ENCODE data around the gene RASAL2.

The RASAL2 gene

GRCh38 chr1:178434360-178434759 lies 340.5 kb downstream of the RASAL2 start:
- no peak overlapping the region for H2AFZ ChIP-seq (ENCODE audit: low read depth, low read length, severe bottlenecking)
- H3K27me3 ChIP-seq (ENCODE audit: low read length): no peaks in the 10 kb centered on the region
- H3K4me3 ChIP-seq (ENCODE audit: insufficient read depth, low read length, poor library complexity, severe bottlenecking): no peak overlapping the region
- H3K9ac ChIP-seq (ENCODE audit: low read length): no peak overlapping the region
- TF ChIP-seq CTCF (IDR thresholded peaks at IDR 0.05; ENCODE audit: insufficient read depth, low read length, poor library complexity, severe bottlenecking) (no peak), EZH2phosphoT487 (conservative IDR thresholded peaks at IDR 0.05; ENCODE audit: low read length) (no peak)
- no peaks in the 10 kb centered on the region for H3K36me3 ChIP-seq (ENCODE audit: low read length)
- H3K9me3 ChIP-seq (ENCODE audit: insufficient read depth, low read length): no peaks in the 10 kb centered on the region
- H3K9me2 ChIP-seq (replicated peaks; ENCODE audit: insufficient read depth, low read length): no peaks in the 10 kb centered on the region
- H3K27ac ChIP-seq (ENCODE audit: low read depth, low read length): no peak overlapping the region
- no peaks in the 10 kb centered on the region for H3F3A ChIP-seq (ENCODE audit: insufficient read depth)
- no peaks in the 10 kb centered on the region for H3K79me2 ChIP-seq (ENCODE audit: insufficient read depth, low read length)
- H3K4me2 ChIP-seq (ENCODE audit: low read depth, low read length, poor library complexity, severe bottlenecking): no peak overlapping the region
- no peaks in the 10 kb centered on the region for H4K20me1 ChIP-seq (ENCODE audit: low read depth, low read length)

GRCh38 chr1:178434899-178435435 lies 341.1 kb downstream of the RASAL2 start:
- Histone ChIP-seq H3K9me3 (ENCODE audit: insufficient read depth, low read length) (no peaks in the 10 kb centered on the region), H3K9ac (ENCODE audit: low read length) (no peak overlapping the region), H3K9me2 (replicated peaks; ENCODE audit: insufficient read depth, low read length) (no peaks in the 10 kb centered on the region), H3K27ac (ENCODE audit: low read depth, low read length) (no peak overlapping the region), H3K79me2 (ENCODE audit: insufficient read depth, low read length) (no peaks in the 10 kb centered on the region), H3K36me3 (ENCODE audit: low read length) (no peaks in the 10 kb centered on the region), H3F3A (ENCODE audit: insufficient read depth) (no peaks in the 10 kb centered on the region), H3K4me2 (ENCODE audit: low read depth, low read length, poor library complexity, severe bottlenecking) (no peak overlapping the region), H2AFZ (ENCODE audit: low read depth, low read length, severe bottlenecking) (no peak overlapping the region), H3K4me3 (ENCODE audit: insufficient read depth, low read length, poor library complexity, severe bottlenecking) (no peak overlapping the region), H4K20me1 (ENCODE audit: low read depth, low read length) (no peaks in the 10 kb centered on the region), H3K27me3 (ENCODE audit: low read length) (no peaks in the 10 kb centered on the region)
- TF ChIP-seq CTCF (IDR thresholded peaks at IDR 0.05; ENCODE audit: insufficient read depth, low read length, poor library complexity, severe bottlenecking) (no peak), EZH2phosphoT487 (conservative IDR thresholded peaks at IDR 0.05; ENCODE audit: low read length) (no peak)

- no peaks in the 10 kb centered on the region for H3K9me3 ChIP-seq (ENCODE audit: insufficient read depth, low read length)
- no peaks in the 10 kb centered on the region for H3K79me2 ChIP-seq (ENCODE audit: insufficient read depth, low read length)
- H3K4me2 ChIP-seq (ENCODE audit: low read depth, low read length, poor library complexity, severe bottlenecking): no peak overlapping the region
- H4K20me1 ChIP-seq (ENCODE audit: low read depth, low read length): no peaks in the 10 kb centered on the region
- H3K36me3 ChIP-seq (ENCODE audit: low read length): no peaks in the 10 kb centered on the region
- H3K9ac ChIP-seq (ENCODE audit: low read length): no peak overlapping the region
- TF ChIP-seq CTCF (IDR thresholded peaks at IDR 0.05; ENCODE audit: insufficient read depth, low read length, poor library complexity, severe bottlenecking): no peak
- TF ChIP-seq EZH2phosphoT487 (conservative IDR thresholded peaks at IDR 0.05; ENCODE audit: low read length): no peak
- H3K27me3 ChIP-seq (ENCODE audit: low read length): no peaks in the 10 kb centered on the region
- H3F3A ChIP-seq (ENCODE audit: insufficient read depth): no peaks in the 10 kb centered on the region
- no peaks in the 10 kb centered on the region for H3K9me2 ChIP-seq (replicated peaks; ENCODE audit: insufficient read depth, low read length)
- no peak overlapping the region for H2AFZ ChIP-seq (ENCODE audit: low read depth, low read length, severe bottlenecking)
- H3K4me3 ChIP-seq (ENCODE audit: insufficient read depth, low read length, poor library complexity, severe bottlenecking): no peak overlapping the region
- H3K27ac ChIP-seq (ENCODE audit: low read depth, low read length): no peak overlapping the region
These were observed 343.0 kb downstream of the RASAL2 start for GRCh38 chr1:178436899-178437298.
